Peyer's patch (tissue), 4 donors: ENCODE data around the gene SLC44A5. TPM values are rescaled to one million over a fixed set of nuclear protein-coding genes. Genes with fewer than 3 reads are reported as not detected.

Experiments used
- DNase-seq, 3 donors: peaks; one replicate each; pipeline ENCODE4 v3.0.0-alpha.2; 2017 to 2019
- H3K27ac ChIP-seq, 4 donors: fragments of 200-600 bp; sonication (generic); one replicate each; pipeline ENCODE4 v1.5.1; 2016 to 2019
- H3K27me3 ChIP-seq, 2 donors: fragments of 200-600 bp; sonication (generic); one replicate each; pipeline ENCODE4 v1.5.1; 2019
- H3K36me3 ChIP-seq, 3 donors: fragments of 200-600 bp; sonication (generic); one replicate each; pipeline ENCODE4 v1.5.1; 2016 to 2019
- H3K4me1 ChIP-seq, 4 donors: fragments of 200-600 bp; sonication (generic); one replicate each; pipeline ENCODE4 v1.5.1; 2016 to 2019
- H3K4me3 ChIP-seq, 4 donors: fragments of 200-600 bp; sonication (generic); 1 replicate in 3 of 4; 2 replicates in 1 of 4; pipeline ENCODE4 v1.5.1; 2016 to 2019; ENCODE audit warnings: mild to moderate bottlenecking in 1 of 4
- H3K9me3 ChIP-seq, 4 donors: fragments of 200-600 bp; sonication (generic); one replicate each; pipeline ENCODE4 v1.5.1; 2016 to 2019; ENCODE audit warnings: mild to moderate bottlenecking in 1 of 4
- CTCF ChIP-seq, 6 experiments: fragments of 450-650 bp in 4 of 6; fragments of 200-600 bp in 2 of 6; sonication (generic) in 1 of 6; IDR thresholded peaks; one replicate each; pipeline ENCODE4 v1.5.1; 2017 to 2019; ENCODE audit warnings: antibody characterized with exemption in 6 of 6, mild to moderate bottlenecking in 3 of 6, moderate library complexity in 1 of 6
- POLR2A ChIP-seq, 2 donors: fragments of 450-650 bp; IDR thresholded peaks; one replicate each; pipeline ENCODE4 v1.5.1; 2017; ENCODE audit warnings: antibody characterized with exemption in 2 of 2, mild to moderate bottlenecking in 2 of 2, moderate library complexity in 2 of 2
- total RNA-seq, 4 donors: library from RNA; depleted of rRNA; stranded (reverse); fragments of >200 nt; gene quantifications; one replicate each; pipeline ENCODE4 v1.1.0, GENCODE V29; 2016

SLC44A5 gene
- total RNA-seq, 4 donors from 2014 or later: 0.70 to 0.80 TPM; not detected in 2

- DNase-seq: no peak
- TF ChIP-seq CTCF (IDR thresholded peaks at IDR 0.05) (no peak), POLR2A (IDR thresholded peaks at IDR 0.05) (no peak)
- no peaks in the 10 kb centered on the region for H3K36me3 ChIP-seq
Measured at GRCh38 chr1:75528001-75528400, 82.9 kb downstream of the SLC44A5 start.

GRCh38 chr1:75522389-75522788 lies 88.5 kb downstream of the SLC44A5 start:
- Histone ChIP-seq H3K4me1 (no peaks in the 10 kb centered on the region), H3K9me3 (no peaks in the 10 kb centered on the region)

More at GRCh38 chr1:75528001-75528400, 82.9 kb downstream of the SLC44A5 start:
- no peaks in the 10 kb centered on the region for H3K27me3 ChIP-seq
- no peak overlapping the region for H3K4me3 ChIP-seq
- H3K27ac ChIP-seq: no peak overlapping the region
- H3K9me3 ChIP-seq: no peaks in the 10 kb centered on the region
- H3K4me1 ChIP-seq: no peaks in the 10 kb centered on the region

GRCh38 chr1:75521658-75522057 lies 89.3 kb downstream of the SLC44A5 start:
- Histone ChIP-seq H3K4me1 (no peaks in the 10 kb centered on the region), H3K27me3 (no peaks in the 10 kb centered on the region), H3K9me3 (no peaks in the 10 kb centered on the region), H3K27ac (no peak overlapping the region), H3K4me3 (no peak overlapping the region), H3K36me3 (no peaks in the 10 kb centered on the region)
- TF ChIP-seq POLR2A (IDR thresholded peaks at IDR 0.05) (no peak), CTCF (IDR thresholded peaks at IDR 0.05) (no peak)
- DNase-seq: no peak

More at GRCh38 chr1:75522389-75522788, 88.5 kb downstream of the SLC44A5 start:
- no peak overlapping the region for H3K27ac ChIP-seq
- no peaks in the 10 kb centered on the region for H3K36me3 ChIP-seq
- no peak for DNase-seq
- no peaks in the 10 kb centered on the region for H3K27me3 ChIP-seq
- TF ChIP-seq POLR2A (IDR thresholded peaks at IDR 0.05): no peak
- TF ChIP-seq CTCF (IDR thresholded peaks at IDR 0.05): no peak
- H3K4me3 ChIP-seq: no peak overlapping the region

GRCh38 chr1:75520862-75521475 lies 89.9 kb downstream of the SLC44A5 start:
- Histone ChIP-seq H3K27ac (no peak overlapping the region), H3K4me1 (no peaks in the 10 kb centered on the region)
- no peak for TF ChIP-seq POLR2A (IDR thresholded peaks at IDR 0.05)
- TF ChIP-seq CTCF (IDR thresholded peaks at IDR 0.05): no peak

GRCh38 chr1:75519651-75520427 lies 91.1 kb downstream of the SLC44A5 start:
- no peaks in the 10 kb centered on the region for H3K27me3 ChIP-seq
- H3K4me1 ChIP-seq: no peaks in the 10 kb centered on the region
- H3K27ac ChIP-seq: no peak overlapping the region
- no peaks in the 10 kb centered on the region for H3K9me3 ChIP-seq
- DNase-seq: no peak
- TF ChIP-seq CTCF (IDR thresholded peaks at IDR 0.05): no peak
- no peak for TF ChIP-seq POLR2A (IDR thresholded peaks at IDR 0.05)
- no peak overlapping the region for H3K4me3 ChIP-seq
- no peaks in the 10 kb centered on the region for H3K36me3 ChIP-seq

More at GRCh38 chr1:75520862-75521475, 89.9 kb downstream of the SLC44A5 start:
- no peaks in the 10 kb centered on the region for H3K27me3 ChIP-seq
- H3K36me3 ChIP-seq: no peaks in the 10 kb centered on the region
- DNase-seq: no peak
- no peak overlapping the region for H3K4me3 ChIP-seq
- H3K9me3 ChIP-seq: no peaks in the 10 kb centered on the region
